ENCODE results near the gene BARD1. TPM values are rescaled to one million over a fixed set of nuclear protein-coding genes. Genes with fewer than 3 reads are reported as not detected.

Gene BARD1
- total RNA-seq, result 7.3 and 13.6 TPM in 2 replicates

DNA sequence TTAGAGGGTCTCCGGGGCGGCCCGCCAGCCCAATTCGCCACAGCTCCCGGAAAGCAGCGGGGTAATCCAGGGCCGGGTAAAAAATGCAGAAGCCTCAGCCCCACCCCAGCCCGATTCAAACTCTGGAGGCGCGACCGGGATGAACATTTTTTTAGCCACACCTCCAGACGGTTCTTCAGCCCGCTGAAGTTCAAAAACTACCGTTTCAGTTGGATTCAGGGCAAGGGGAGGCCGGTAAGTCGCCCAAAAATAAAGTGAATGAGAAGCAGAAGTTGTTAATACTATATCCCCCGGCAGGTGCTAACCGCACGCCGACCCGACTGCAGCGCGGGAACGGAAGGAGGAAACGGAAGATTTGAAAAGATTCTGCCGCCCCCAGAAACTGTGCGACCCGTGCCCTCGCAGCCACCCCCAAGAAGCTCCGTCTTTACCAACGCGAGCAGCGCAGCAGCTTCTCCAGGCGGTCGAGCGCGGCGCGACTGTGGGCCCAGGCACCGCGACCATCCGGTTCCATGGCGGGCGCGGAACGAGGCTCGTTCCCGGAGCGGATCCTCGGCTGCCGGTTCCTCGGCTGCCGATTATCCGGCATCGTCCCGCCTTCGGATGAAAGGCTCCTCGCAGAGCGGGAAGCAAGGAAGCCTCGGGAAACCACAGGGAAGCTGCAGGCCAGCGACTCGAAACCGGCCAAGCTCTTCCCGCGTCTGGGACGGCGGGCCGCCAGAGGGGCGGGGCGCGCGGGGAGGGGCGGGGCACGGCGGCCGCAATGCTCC is at the start of gene BARD1:
Gene BARD1, minus strand, starts transcription at position 703 of the 770 bp plus-strand sequence. Its CDS starts 114 bp downstream, at position 589.

